Fibroblast of lung (primary cell): Measurements from ENCODE around the gene SYPL1. TPM values are rescaled to one million over a fixed set of nuclear protein-coding genes. Genes with fewer than 3 reads are reported as not detected.

Experiments
- DNase-seq, 2 donors: peaks; one replicate each; pipeline versions ENCODE4 v3.0.0 to v3.0.0-alpha.2; 2010; ENCODE audit warnings: low read depth in 2 of 2
- H2AFZ ChIP-seq: 2 replicates; pipeline ENCODE4 v1.5.1; 2012; ENCODE audit warnings: low read length, control low read depth, inconsistent platforms
- H3K27ac ChIP-seq: 2 replicates; pipeline ENCODE4 v1.5.1; 2011; ENCODE audit warnings: low read length, control low read depth; ENCODE audit not compliant: insufficient read depth
- H3K27me3 ChIP-seq: 2 replicates; pipeline ENCODE4 v1.5.1; 2011; ENCODE audit warnings: mild to moderate bottlenecking, low read length; ENCODE audit not compliant: control insufficient read depth, insufficient read depth
- H3K36me3 ChIP-seq: 2 replicates; pipeline ENCODE4 v1.5.1; 2011; ENCODE audit warnings: low read length; ENCODE audit not compliant: control insufficient read depth, insufficient read depth
- H3K4me1 ChIP-seq: 2 replicates; pipeline ENCODE4 v1.5.1; 2011; ENCODE audit warnings: low read length; ENCODE audit not compliant: control insufficient read depth, insufficient read depth; ENCODE audit errors: extremely low read depth
- H3K4me2 ChIP-seq: 2 replicates; pipeline ENCODE4 v1.5.1; 2011; ENCODE audit warnings: low read length, control low read depth; ENCODE audit not compliant: insufficient read depth; ENCODE audit errors: extremely low read depth
- H3K4me3 ChIP-seq, 4 experiments: fragments of 200-600 bp in 1 of 4; sonication (generic) in 1 of 4; replicated peaks in 1 of 4; 2 replicates each; pipeline ENCODE4 v1.5.1; 2011 to 2016; ENCODE audit warnings: low read length in 4 of 4, low read depth in 3 of 4, mild to moderate bottlenecking in 3 of 4, control low read depth in 2 of 4, inconsistent platforms in 1 of 4, mixed read lengths in 1 of 4; ENCODE audit not compliant: insufficient read depth in 1 of 4; ENCODE audit errors: control extremely low read depth in 1 of 4
- H3K79me2 ChIP-seq: 2 replicates; pipeline ENCODE4 v1.5.1; 2012; ENCODE audit warnings: mild to moderate bottlenecking, low read length, inconsistent platforms; ENCODE audit not compliant: control insufficient read depth, insufficient read depth
- H3K9ac ChIP-seq: 2 replicates; pipeline ENCODE4 v1.5.1; 2011; ENCODE audit warnings: mild to moderate bottlenecking, low read length, control low read depth; ENCODE audit not compliant: insufficient read depth
- H3K9me3 ChIP-seq: 2 replicates; pipeline ENCODE4 v1.5.1; 2012; ENCODE audit warnings: low read depth, low read length; ENCODE audit not compliant: control insufficient read depth, insufficient read depth
- H4K20me1 ChIP-seq: 2 replicates; pipeline ENCODE4 v1.5.1; 2011; ENCODE audit warnings: low read length; ENCODE audit not compliant: control insufficient read depth, insufficient read depth; ENCODE audit errors: extremely low read depth
- EZH2 ChIP-seq: IDR thresholded peaks from 2 replicates; pipeline ENCODE4 v1.5.1; 2012; ENCODE audit warnings: low read length, control low read depth, mild to moderate bottlenecking; ENCODE audit errors: missing control alignments
- polyA plus RNA-seq, 2 donors: library from polyadenylated mRNA; depleted of rRNA in 1 of 2; stranded (reverse) in 1 of 2; unstranded in 1 of 2; fragments of >200 nt; gene quantifications; 2 replicates each; pipeline ENCODE4 v1.2.1, GENCODE V29; 2011 to 2012; ENCODE audit warnings: missing spikeins in 1 of 2
- total RNA-seq: library from RNA; depleted of rRNA; stranded (reverse); fragments of >200 nt; gene quantifications from 2 replicates; pipeline ENCODE4 v1.2.1, GENCODE V29; 2014
- TF ChIP-seq, protein P1 (sequence below), 2 donors: IDR thresholded peaks in 1 of 2; conservative IDR thresholded peaks in 1 of 2; 1 replicate in 1 of 2; 2 replicates in 1 of 2; pipeline ENCODE4 v1.5.1; 2011 to 2012; ENCODE audit warnings: low read length in 2 of 2, control low read depth in 1 of 2, inconsistent platforms in 1 of 2, low read depth in 1 of 2, mild to moderate bottlenecking in 1 of 2

The SYPL1 gene
- total and polyA plus RNA-seq, 2 donors (not counting 1 experiment from before 2014, with no cell fraction given) = 71.0 to 132 TPM

DNA sequence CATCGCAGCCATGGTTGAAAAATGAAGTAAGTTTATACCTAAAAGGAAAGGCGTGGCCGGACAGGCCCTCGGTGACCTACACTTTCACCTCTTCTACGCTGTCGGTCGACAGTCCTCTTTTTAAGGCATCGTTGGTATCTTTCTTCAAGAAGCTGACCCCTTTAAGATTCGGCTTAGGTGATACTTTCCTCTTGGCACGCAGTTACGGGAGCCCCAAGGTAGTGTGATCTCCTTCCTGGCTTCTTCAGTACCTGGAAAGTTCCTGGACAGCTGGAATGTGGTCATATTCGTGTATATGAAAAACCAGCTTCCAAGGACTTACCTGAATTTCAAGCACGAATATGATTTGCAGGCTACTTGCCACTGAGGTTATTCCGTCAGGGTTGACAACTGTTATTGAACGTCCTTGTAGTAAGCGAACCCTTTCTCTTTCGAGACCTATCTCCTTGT, 885 bp upstream of the SYPL1 start:
- peak overlapping the region in 2 of 4 experiments; percentile 53 to 75 for H3K4me3 ChIP-seq
- TF ChIP-seq, protein P1, sequence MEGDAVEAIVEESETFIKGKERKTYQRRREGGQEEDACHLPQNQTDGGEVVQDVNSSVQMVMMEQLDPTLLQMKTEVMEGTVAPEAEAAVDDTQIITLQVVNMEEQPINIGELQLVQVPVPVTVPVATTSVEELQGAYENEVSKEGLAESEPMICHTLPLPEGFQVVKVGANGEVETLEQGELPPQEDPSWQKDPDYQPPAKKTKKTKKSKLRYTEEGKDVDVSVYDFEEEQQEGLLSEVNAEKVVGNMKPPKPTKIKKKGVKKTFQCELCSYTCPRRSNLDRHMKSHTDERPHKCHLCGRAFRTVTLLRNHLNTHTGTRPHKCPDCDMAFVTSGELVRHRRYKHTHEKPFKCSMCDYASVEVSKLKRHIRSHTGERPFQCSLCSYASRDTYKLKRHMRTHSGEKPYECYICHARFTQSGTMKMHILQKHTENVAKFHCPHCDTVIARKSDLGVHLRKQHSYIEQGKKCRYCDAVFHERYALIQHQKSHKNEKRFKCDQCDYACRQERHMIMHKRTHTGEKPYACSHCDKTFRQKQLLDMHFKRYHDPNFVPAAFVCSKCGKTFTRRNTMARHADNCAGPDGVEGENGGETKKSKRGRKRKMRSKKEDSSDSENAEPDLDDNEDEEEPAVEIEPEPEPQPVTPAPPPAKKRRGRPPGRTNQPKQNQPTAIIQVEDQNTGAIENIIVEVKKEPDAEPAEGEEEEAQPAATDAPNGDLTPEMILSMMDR (conservative IDR thresholded peaks at IDR 0.05 in 1 of 2, IDR thresholded peaks at IDR 0.05 in 1 of 2; ENCODE audit: low read depth in 1 of 2, low read length in 2 of 2) = no peak
- TF ChIP-seq EZH2 = no peak
- H3K79me2 ChIP-seq = peaks cover 35% of the 10 kb centered on the region
- H4K20me1 ChIP-seq = no peaks in the 10 kb centered on the region
- peak overlapping the region; percentile 82 for H2AFZ ChIP-seq
- peak overlapping the region; percentile 73 for H3K27ac ChIP-seq
- H3K9ac ChIP-seq = no peak overlapping the region
- peak overlapping the region; percentile 79 for H3K4me2 ChIP-seq
- no peak for DNase-seq
- no peaks in the 10 kb centered on the region for H3K9me3 ChIP-seq
- H3K4me1 ChIP-seq = peaks cover 5% of the 10 kb centered on the region
- no peaks in the 10 kb centered on the region for H3K36me3 ChIP-seq
- H3K27me3 ChIP-seq = no peaks in the 10 kb centered on the region

DNA sequence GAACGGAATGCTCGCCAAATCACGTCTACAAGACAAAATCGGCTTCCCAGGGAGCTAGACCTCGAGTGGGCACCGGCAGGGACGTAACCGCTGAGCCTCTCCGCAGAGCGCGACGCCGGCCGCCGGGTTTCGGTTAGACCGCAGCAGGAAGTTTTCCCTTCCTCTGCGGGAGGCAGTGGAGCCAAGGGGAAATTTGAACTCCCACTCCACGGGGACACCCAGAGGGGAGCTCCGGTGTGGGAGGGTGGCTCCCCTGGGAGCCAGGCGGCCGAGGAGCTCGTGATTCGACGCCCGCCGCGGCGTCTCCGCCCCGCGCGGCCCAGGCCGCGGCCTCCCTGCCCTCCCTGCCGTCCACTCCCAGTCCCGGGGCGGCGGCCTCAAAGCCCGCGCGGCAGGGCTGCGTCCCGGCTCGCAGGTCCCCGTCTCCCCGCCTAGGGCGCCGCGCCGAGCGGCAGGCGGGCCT, 426 bp downstream of the SYPL1 start:
- peaks cover 46% of the 10 kb centered on the region for H3K79me2 ChIP-seq
- no peaks in the 10 kb centered on the region for H3K27me3 ChIP-seq
- no peaks in the 10 kb centered on the region for H3K36me3 ChIP-seq
- H4K20me1 ChIP-seq = no peaks in the 10 kb centered on the region
- H3K9ac ChIP-seq = peak overlapping the region; percentile 94
- H2AFZ ChIP-seq = peak overlapping the region; percentile 91
- peaks cover 5% of the 10 kb centered on the region for H3K4me1 ChIP-seq
- TF ChIP-seq EZH2 = no peak
- TF ChIP-seq, protein P1 (conservative IDR thresholded peaks at IDR 0.05 in 1 of 2, IDR thresholded peaks at IDR 0.05 in 1 of 2; ENCODE audit: low read depth in 1 of 2, low read length in 2 of 2) = no peak
- peak overlapping the region; percentile 73 for H3K4me2 ChIP-seq
- peak overlapping the region; percentile 75 to 94 (median 88) for H3K4me3 ChIP-seq
- H3K9me3 ChIP-seq = no peaks in the 10 kb centered on the region
- peak in 1 of 2 donors; percentile 71 for DNase-seq
- H3K27ac ChIP-seq = peak overlapping the region; percentile 87

DNA sequence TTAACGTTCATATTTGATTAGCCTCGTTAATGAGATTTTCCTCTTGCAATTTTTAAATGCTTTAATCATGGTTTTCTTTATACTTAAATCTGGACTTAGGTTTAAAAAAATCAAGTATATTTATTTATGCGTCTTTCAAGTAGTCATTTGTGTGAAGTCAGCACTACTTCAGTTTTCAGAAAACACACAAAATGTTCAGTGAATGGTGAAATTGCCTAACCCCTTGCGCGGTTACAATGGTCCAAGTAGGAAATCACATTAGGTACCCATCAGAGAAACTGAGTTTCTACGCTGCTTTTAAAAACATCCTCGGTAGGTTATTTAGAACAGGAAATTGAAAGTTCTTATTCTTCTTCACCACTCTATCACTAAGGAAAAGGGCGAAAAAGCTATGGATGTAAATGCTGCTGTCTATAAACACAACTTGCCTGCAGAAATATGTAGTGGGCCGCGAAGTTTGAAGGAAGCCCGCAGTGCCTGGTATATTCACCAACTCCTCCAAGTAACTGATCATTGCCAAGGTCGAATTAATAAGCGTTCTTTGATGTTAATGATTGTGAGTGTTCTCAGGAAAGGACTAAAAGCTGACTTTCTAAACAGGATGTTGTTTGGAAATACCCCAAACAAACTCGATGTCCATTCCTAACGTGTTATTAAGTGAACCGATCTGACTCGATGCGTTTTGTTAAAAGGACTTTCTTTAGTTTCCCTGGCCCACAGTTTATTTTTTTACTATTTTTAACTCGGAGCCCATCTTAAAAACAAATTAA, 1.0 kb downstream of the SYPL1 start:
- no peaks in the 10 kb centered on the region for H4K20me1 ChIP-seq
- H3K9ac ChIP-seq = peak overlapping the region; percentile 94
- peaks cover 51% of the 10 kb centered on the region for H3K79me2 ChIP-seq
- peak; percentile 30 to 51 for DNase-seq
- H3K4me1 ChIP-seq = peaks cover 5% of the 10 kb centered on the region
- peak overlapping the region; percentile 75 to 94 (median 88) for H3K4me3 ChIP-seq
- no peaks in the 10 kb centered on the region for H3K9me3 ChIP-seq
- H3K36me3 ChIP-seq = no peaks in the 10 kb centered on the region
- peak overlapping the region; percentile 73 for H3K4me2 ChIP-seq
- H3K27me3 ChIP-seq = no peaks in the 10 kb centered on the region
- H2AFZ ChIP-seq = peak overlapping the region; percentile 91
- peak overlapping the region; percentile 87 for H3K27ac ChIP-seq
- no peak for TF ChIP-seq EZH2
- TF ChIP-seq, protein P1 (conservative IDR thresholded peaks at IDR 0.05 in 1 of 2, IDR thresholded peaks at IDR 0.05 in 1 of 2; ENCODE audit: low read depth in 1 of 2, low read length in 2 of 2) = no peak
